GM18873 (cell line): ENCODE measurements around the gene CDKAL1.

Experiments
- ATAC-seq: cut with Tn5 transposase; IDR thresholded peaks from one replicate; pipeline ENCODE4 v1.9.1; 2021; ENCODE audit warnings: mild to moderate bottlenecking, moderate library complexity, moderate number of reproducible peaks; ENCODE audit not compliant: unreplicated experiment, low FRiP score

CDKAL1 gene

GRCh38 chr6:21141616-21142303 lies 607.5 kb downstream of the CDKAL1 start:
- no peak for ATAC-seq

DNA sequence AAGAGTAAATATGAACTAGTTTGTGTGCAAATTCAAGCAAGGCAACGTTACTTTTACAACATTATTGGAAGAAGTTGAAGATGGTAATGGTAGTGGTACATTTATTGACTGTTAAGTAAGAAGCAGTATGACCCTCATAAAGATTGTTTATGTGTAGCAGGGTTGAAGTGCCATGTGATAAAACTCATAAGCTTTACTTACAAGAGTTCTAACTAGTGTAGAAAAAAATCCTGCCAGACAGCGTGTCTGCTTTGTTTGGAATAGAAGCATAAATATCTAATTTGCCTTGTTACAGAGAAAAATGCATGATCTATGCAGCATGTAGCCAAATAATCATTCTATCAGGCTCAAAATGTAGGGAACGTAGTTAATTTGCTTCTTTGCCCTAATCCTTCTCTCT lies 608.5 kb downstream of the CDKAL1 start:
- no peak for ATAC-seq

DNA sequence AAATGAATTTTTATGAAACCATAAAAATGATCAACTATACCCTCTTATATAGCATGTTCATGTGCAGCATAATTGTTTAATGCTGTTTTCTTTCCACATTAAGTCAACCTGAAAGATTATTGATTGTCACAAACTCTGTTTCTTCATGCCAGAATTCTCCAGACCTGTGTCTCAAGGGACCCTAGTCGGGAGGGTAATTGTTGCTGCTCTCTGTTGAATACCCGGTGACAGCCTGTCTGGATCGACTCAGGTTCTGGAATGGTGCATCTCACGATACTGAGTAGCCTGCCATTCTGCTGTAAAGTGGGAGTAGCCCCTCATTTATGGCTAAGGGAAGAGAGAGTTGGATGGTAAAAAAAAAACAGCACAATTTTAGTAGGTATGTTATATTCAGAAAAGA lies 609.4 kb downstream of the CDKAL1 start:
- ATAC-seq: no peak

- ATAC-seq: no peak
Measured at GRCh38 chr6:21144928-21145327, 610.7 kb downstream of the CDKAL1 start.

DNA sequence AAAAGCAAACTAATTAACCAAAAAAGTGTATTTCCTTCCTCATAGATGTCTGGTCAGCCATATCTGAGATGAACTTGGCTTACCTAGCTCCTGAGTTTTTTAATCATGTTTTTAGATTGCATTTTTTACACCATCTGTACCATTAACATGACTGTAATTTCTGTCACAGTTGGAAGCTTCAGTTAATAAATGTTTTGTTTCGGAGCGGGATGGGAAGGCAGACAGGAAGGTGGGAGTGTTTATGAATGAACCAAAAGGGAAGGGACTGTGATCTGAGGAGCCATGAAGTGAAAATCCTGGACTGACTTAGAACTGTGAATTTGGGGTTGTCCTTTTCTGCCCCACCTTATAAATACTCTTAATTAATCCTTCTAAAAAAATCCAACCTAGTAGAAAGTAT lies 613.7 kb downstream of the CDKAL1 start:
- no peak for ATAC-seq

- ATAC-seq: no peak
Measured at GRCh38 chr6:21149470-21149869, 615.2 kb downstream of the CDKAL1 start.

GRCh38 chr6:21150667-21151066 lies 616.4 kb downstream of the CDKAL1 start:
- ATAC-seq: no peak

GRCh38 chr6:21151119-21151518 lies 616.9 kb downstream of the CDKAL1 start:
- ATAC-seq: no peak

DNA sequence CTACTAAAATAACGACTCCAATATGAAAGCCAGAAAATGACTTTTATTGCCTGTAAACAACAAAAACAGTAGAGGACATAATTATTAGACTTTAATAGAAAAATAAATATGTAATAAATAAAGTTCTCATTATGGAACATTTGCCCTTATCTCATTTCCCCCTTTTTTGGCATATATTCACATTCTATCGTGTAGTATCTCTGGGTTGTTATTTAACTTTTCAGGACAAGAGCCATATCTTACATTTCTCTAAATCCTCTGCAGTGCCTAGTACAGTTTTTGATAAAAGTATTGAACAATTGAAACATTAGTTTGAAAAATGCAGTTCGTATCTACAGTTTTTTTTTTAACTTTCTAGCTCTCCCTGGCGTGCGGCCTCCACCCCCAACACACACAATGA lies 617.3 kb downstream of the CDKAL1 start:
- no peak for ATAC-seq

GRCh38 chr6:21157186-21157929 lies 623.1 kb downstream of the CDKAL1 start:
- ATAC-seq: peak; percentile 67

GRCh38 chr6:21158149-21158548 lies 623.9 kb downstream of the CDKAL1 start:
- ATAC-seq: no peak

DNA sequence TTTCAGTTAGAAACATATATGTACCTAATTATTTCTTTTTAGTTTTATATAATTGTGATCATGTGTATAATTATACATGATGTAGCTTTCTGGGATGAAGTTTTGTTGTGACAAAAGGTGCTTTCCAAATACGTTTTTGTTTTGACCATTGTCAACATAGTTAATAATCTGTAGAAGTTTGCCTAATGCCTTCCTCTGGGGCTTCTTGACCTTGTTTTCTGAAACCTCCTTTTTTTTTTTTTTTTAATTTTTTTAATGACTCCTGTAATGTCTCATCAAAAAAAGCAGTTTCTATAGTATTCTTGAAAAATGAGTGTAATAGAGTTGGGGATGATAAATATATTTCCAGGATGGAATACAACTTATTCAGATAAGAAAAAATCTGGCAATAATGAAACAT lies 624.6 kb downstream of the CDKAL1 start:
- peak; percentile 47 for ATAC-seq

DNA sequence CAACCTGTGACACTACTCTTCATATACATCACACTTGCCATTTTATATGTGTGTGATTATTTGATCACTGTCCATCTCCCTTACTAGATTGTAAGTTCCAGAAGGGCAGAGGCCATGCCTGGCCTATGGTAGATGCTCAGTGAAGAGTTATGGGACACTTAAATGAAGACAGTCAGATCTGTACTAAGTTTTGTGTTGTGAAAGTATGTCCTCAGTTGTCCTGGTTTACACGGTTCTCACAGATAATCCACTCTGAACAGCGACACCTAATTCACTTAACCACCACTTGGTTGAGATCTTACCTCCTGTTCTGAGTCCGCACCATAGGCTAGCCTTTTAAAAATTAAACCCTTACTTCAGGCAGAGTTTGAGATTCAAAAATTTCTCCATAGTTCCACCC lies 625.2 kb downstream of the CDKAL1 start:
- ATAC-seq: peak; percentile 26

DNA sequence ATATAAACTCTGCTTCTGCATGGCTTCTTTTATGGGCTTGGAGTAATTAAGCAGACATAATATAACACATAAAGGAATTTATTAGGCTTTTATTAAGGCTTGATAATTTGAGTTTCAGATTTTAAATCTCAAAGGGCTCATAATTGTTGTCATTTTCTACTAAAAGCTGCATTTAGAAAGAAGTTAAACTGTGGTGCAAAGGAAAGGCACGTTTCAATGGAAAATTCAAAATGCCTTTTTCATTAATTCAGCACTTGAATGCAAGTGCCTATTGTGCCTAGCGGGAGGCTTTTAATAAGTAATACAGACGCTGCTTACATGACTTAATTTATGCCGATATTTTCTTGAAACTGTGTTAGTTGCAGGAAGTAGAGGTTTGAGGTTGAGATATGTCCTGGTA lies 627.5 kb downstream of the CDKAL1 start:
- ATAC-seq: no peak

- ATAC-seq: no peak
Measured at GRCh38 chr6:21163110-21163837, 629.0 kb downstream of the CDKAL1 start.

- ATAC-seq: no peak
Measured at GRCh38 chr6:21163838-21164180, 629.6 kb downstream of the CDKAL1 start.

DNA sequence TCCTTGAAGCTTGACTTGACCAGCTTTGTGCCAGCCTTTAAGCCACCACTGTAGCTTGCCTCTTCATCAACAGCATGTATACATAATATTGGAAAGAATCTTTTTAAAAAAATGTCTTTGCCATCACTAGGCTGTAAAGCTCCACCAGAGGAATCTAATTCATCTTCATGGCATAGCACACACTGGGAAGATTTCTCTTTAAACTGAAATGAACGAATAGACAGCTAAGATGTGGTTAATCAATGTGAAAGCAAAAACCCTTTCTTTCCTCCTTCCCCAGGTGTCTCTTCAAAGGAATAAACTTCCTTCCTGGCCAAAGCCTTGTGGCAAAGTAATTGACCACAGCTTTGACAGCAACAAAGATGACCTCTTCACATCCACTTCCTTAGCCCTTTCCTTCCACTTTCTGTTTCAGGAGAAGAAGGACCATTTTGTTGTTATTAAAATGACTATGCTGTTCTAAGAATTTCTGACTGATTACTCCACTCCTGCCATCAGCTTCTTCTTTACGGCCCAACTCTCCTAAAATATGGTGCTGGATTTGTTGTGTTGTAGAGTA lies 630.6 kb downstream of the CDKAL1 start:
- peak; percentile 85 for ATAC-seq

GRCh38 chr6:21166754-21167153 lies 632.5 kb downstream of the CDKAL1 start:
- no peak for ATAC-seq

DNA sequence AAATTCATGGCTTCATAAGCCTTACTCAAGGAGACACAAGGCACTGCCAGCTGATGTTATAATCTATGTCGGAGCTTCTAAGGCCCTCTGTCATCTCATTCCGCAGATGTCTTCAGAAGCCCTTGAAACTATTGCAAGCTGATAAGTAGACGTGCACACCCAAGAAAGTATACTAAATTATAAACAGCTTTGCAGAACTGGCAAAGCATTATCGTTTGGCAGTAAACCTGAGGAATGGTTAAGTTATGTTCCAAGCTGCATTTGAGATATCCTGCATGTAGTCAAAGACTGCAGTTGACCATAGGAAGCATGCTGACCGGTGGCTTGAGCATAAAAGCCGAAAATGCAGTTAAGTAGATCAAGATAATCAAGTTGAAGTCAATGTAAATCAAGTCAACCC lies 633.5 kb downstream of the CDKAL1 start:
- ATAC-seq: no peak

DNA sequence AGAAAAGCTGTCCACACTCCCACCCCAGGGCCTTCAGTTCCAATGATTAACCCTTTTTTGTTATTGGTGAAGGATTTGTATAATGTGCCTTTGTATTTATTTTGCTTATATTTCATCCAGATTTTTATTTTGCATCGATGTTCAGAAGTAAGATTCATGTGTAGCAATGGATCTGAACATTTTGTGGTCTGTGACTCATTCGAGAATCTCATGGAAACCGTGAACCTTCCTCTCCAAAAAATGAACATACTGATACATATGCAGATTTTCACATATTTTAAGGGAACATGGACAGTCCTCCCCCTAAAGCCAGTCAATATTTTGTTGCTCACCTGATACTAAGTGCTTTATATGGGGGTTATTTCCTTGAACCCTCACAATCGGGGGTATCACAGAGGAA lies 637.5 kb downstream of the CDKAL1 start:
- ATAC-seq: no peak

DNA sequence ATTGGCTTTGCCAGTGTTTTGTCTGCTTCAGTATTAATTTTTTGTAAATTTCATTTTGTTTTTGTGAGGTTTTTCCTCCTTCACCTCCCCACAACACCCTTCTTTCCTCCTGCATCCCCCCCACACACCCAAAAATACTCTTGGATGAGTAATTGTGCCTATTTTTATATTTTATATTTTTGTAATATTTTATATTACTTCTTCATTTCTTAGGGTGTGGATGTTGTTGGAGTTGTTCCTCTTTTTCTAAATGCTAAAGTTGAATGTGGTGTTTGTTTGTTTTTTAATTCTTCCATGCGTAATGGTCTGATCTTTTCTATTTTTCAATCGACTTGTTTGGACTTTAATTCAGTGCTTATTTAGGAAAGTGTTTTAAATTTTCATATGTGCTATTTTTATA lies 638.8 kb downstream of the CDKAL1 start:
- no peak for ATAC-seq
